AG20443 (cell line): ENCODE data around the gene PLOD3.
"Not testable (repeated sequence)": the region's sequence is repeated elsewhere in the genome, so short reads cannot be mapped to it uniquely, and the experiment has no call there.

Source experiments
- DNase-seq: peaks from one replicate; pipeline ENCODE4 v3.0.0; 2012; ENCODE audit warnings: low spot score, mixed read lengths

Gene PLOD3, protein sequence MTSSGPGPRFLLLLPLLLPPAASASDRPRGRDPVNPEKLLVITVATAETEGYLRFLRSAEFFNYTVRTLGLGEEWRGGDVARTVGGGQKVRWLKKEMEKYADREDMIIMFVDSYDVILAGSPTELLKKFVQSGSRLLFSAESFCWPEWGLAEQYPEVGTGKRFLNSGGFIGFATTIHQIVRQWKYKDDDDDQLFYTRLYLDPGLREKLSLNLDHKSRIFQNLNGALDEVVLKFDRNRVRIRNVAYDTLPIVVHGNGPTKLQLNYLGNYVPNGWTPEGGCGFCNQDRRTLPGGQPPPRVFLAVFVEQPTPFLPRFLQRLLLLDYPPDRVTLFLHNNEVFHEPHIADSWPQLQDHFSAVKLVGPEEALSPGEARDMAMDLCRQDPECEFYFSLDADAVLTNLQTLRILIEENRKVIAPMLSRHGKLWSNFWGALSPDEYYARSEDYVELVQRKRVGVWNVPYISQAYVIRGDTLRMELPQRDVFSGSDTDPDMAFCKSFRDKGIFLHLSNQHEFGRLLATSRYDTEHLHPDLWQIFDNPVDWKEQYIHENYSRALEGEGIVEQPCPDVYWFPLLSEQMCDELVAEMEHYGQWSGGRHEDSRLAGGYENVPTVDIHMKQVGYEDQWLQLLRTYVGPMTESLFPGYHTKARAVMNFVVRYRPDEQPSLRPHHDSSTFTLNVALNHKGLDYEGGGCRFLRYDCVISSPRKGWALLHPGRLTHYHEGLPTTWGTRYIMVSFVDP

DNA sequence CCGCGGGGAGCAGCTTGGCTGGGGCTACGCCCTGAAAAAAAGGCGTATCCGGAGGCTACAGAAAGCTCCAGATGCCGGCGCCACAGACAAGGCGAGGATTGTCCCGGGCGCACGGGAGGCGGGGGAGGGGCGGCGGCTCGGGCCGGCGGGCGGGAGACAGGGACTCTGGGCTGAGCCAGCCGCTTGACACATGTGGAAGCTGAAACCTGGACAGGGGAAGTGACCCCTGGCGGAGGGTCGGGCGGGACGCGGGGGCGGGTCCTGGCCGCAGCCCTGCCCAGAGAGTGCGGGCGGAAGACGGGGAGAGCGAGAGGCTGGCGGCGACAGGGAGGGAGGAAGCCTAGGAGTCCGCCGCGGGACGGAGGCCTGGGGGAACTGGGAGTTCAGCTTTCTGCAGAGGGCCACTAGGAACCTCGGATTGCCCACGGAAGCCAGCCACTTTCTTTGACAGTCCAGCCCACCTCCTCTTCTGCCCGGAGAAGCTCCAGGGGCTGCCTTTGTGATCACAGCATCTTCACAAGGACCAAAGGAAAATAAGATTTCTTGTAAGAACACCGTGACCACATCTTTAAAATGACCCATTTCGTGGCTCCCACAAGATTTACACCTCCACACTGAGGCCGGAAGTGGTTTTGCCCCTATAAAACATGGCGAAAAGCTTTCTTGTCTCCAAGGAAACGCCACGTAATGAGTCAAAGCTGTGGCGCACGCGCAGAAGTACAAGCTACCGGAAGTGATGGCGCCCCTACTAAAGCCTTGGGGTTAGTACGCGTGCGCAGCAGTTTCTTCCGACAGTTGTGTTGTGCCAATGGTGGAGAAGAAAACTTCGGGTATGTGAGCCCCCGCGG is at the start of gene PLOD3, which contains the start of gene ZNHIT1:
Gene PLOD3, minus strand, starts transcription at position 194 of the 848 bp plus-strand sequence. CDS start 307 bp downstream, outside the sequence.
Gene ZNHIT1, plus strand, starts transcription at position 778 of the 848 bp plus-strand sequence. Its CDS starts 31 bp downstream, at position 809.
- peak; percentile 99 for DNase-seq

DNA sequence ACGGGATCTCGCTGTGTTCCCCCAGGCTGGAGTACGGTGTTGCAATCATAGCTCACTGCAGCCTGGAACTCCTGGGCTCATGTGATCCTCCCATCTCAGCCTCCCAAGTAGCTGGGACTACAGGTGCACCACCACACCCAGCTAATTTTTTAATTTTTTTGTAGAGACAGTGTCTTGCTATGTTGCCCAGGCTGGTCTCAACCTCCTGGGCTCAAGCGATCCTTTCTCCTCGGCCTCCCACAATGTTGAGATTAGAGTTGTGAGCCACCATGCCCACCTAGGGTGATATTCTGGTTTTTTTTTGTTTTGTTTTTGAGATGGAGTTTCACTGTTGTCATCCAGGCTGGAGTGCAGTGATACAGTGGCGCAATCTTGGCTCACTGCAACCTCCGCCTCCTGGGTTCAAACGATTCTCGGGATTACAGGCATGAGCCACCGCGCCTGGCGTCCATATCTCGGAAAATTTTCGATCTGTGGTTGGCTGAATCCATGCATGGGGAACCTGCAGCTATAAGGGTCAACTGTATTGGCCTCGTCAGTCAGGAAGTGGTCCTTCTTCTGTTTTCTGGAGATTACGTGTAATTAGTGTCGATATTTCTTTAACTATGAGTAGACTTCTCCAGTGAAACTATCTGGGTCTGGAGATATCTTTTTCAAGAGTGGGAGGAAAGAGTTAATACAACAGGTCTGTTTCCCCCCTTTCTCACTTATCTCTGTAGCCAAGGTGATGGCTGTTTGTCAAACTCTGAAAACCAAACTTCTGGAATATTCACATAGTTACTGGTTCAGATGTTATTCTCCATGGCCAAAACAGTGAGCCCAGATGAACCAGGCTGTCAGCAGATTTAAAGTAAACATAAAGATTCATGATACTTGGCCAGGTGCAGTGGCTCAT is 48.5 kb upstream of the PLOD3 start:
- DNase-seq: no peak

DNA sequence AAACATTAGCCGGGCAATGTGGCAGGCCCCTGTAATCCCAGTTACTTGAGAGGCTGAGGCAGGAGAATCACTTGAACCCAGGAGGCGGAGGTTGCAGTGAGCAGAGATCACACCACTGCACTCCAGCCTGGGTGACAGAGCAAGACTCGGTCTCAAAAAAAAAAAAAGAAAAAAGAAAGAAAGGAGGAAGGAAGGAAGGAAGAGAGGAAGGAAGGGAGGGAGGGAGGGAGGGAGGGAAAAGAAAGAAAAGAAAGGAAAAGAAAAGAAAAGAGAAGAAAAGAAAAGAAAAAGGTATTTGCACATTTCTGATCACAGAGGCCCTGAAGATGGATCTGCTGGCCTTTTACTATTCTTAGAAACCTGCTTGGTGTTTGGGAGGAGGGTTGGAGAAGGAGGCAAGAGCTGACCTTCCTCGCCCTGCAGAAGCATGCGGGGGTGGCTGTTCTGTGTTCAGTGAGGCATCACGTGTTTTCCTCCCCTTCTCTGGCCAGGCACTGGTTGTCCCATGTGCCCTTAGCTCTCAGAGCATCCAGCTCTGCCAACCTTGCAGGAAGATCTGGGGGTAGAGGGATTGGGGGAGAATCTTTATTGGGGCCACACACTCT is 46.8 kb upstream of the PLOD3 start:
- peak; percentile 17 for DNase-seq

DNA sequence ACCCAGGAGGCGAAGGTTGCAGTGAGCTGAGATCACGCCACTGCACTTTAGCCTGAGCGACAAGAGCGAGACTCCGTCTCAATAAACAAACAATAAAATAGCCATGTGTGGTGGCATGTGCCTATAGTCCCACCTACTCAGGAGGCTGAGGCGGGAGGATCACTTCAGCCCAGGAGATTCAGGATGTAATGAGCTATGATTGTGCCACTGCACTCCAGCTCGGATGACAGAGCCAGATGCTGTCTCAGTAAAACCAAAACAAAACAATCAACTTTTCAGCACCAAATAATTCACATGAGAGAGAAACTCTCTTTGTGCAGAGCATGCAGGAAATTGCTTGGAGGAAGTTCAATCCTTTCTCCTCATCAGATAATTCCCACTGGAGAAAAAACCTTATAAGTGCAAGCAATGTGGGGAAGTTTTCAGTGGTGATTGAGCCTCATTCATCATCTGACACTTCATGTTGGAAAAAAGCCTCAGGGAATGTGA is 40.9 kb upstream of the PLOD3 start:
- no peak for DNase-seq

DNA sequence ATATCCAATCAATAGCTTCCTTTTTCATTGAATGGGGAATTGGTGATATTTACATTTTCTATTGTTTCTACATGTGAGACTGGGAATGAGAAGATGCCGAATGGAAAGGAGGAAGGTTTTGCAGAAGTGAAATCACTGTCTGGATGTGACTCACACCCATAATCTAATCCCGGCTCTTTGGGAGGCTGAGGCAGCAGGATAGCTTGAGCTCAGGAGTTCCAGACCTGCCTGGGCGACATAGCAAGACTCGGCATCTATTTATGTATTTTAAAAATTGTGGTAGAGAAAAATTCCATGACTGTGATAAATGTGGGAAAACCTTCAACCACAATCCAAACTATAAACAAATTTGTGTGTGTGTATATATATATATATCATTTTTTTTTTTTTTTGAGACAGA is 38.4 kb upstream of the PLOD3 start:
- DNase-seq: no peak

DNA sequence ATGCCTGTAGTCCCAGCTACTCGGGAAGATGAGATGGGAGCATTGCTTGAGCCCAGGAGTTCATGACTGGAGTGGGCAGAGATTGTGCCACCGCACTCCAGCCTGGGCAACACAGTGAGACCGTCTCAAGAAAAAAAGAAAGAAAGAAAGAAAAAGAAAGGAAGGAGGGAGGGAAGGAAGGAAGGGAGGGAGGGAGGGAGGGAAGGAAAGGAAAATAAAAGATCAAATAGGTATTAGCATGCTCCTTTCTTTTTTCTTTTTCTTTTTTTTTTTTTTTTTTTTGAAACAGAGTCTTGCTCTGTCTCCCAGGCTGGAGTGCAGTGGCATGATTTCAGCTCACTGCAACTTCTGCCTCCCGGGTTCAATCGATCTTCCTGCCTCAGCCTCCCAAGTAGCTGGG is 35.8 kb upstream of the PLOD3 start:
- not testable (repeated sequence) for DNase-seq

DNA sequence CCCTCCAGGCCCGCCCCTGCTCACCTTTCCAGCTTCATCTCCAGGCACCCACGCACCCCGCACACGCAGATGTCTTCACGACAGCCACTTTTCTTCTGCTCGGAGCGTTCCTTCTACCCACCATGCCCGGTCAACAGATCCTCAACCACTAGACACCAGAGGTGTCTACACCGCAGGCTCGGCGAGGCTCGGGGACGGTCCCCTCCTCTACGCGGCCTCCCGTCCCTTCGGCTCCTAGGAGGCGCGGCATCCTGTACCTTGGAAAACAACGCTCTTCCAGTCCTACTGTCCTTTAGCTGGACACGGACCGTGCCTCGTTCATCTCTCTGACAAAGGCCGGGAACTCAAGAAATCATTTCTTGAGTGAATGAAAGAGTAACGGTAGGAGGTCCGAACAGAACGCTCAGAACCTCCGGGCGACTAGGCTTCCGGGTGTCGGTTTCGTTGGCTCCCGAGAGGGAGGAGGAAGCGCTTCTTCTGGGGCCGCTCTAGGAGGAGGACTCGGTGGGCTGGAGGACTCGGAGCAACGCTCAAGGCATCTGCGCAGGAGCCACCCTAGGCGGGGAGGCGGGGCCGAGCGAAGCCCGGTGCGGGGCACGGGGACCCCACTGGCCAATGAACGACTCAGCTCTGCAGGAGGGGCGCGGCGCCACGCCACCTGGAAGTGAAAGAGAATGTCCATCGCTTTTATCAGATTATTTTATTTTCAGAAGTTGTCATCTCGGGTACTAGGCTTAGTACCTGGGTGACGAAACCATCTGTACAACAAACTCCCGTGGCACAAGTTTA is 34.7 kb upstream of the PLOD3 start:
- peak; percentile 99 for DNase-seq

DNA sequence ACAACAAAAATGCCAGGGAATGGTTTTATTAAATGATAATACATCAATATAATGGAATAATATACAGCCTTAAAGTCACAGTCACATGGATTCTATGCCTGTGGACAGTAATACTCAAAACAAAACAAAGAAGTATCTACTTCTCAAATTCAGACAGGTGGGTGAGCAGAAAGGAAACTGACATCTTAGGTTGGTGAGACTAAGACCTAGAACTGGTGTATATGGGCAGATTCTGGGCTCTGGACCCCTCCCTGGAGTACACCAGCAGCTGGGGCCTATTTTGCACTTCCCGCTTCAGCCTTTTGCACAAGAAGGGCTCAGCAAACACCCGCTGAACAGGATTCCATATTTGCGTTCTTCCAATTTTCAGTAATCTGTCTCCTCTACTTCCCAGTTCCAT is 32.9 kb upstream of the PLOD3 start:
- no peak for DNase-seq

DNA sequence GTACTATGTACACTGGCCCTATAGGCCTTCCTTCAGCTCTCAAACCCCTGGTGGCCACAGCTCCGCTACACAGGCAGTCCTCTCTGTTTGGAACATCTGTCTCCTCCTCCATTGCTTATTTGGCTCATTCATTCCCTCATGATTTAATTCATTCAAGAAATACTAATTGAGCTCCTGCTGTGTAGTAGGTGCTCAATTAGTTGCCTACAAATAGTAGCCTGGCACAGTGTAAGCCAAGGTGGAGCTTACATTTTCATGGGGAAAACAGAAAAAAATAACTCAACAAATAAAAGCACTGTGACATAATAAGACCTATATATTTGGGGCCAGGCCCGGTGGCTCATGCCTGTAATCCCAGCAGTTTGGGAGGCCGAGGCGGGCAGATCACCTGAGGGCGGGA is 30.9 kb upstream of the PLOD3 start:
- DNase-seq: no peak

DNA sequence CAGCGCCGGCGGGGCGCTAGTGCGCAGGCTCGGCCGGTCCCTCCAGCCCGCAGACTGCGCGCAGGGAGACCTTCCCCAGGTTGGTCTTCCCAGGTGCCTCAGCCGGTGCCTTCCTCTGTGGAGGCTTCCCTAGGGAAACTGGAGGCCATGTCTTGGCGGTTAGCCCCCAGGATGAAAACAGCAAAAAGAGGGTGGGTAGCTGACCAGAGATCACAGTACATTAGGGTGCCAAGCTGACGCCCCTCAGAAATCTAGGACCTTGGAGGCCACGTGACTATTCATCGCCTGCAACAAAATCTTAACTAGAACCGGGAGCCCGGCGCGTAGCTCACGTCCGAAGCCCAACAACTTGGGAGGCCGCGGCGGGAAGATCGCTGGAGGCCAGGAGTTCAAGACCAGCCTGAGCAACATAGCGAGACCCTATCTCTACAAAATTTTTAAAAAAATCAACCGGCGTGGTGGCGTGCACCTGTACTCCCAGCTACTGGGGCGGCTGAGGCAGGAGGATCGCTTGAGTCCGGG is 27.8 kb upstream of the PLOD3 start:
- no peak for DNase-seq

DNA sequence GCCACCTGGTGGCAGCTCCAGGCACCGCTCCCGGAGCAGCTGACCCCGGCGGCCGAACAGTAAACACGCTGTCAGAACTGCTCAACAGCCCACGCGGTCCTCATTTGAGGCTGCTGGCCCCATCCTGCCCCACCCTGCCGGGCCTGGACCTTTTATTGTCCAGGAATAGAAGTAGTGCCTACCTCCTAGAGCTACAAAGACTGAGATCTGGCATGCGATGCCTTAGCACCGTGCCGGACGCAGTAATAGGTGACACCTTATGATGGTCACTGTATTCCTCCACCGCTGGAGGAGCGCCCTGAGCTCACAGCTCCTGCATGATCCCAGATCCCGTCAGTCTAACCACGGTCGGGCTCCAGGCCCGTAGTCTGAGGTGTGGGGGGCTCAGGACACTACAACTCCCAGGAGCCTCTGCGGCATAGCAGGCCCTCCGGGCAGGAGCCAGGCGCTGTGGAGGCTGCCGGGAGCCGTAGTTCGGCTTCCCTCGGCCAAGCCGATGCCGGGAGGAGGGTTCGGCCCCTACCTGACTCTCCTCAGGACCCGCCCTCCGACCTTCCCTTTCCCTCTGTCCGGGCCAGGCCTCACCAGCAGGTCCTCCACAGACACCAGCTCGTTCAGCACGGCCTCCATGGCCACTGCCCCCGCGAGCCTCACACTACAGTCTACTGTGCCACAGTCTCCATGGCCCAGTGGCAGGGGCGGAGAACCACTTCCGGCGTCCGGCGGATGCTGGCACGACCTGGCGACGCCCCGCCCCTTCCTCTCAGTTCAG is 27.2 kb upstream of the PLOD3 start, which contains the start of gene FIS1:
Gene FIS1, minus strand, starts transcription at position 707 of the 772 bp plus-strand sequence. Its CDS starts 77 bp downstream, at position 630.
- peak; percentile 97 for DNase-seq

DNA sequence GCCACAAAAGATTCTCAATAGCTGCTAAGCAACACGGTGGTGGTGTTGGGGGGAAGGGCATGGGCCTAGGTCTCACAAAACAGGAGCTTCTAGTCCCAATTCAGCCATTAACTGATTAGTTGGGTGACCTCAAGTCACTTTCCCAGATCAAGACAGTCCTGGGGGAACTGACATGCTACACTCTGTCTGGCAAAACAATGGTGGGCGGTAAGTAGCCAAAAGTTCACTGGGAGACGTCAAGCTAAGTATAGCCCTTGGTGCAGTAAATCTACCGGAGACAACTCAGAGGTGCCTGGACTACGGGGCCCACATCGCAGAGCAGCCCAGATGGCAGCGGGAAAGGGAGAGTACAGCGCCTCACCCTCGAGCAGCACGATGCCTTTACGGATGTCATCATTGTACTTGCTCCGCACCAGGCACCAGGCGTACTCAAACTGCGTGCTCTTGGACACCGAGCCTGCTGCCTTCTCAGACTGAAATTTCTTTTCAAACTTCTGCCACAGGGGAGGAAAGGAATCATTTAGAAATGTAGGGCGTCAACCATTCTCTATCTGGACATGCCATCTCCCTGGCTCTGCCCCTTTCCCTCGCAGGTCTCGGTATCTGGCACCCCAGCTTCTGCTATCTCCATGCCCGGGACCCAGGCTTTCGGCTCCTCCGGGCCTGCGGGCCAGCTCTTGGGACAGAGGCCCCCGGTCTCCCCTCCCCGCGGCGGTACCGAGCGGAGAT is 26.4 kb upstream of the PLOD3 start:
- DNase-seq: no peak

DNA sequence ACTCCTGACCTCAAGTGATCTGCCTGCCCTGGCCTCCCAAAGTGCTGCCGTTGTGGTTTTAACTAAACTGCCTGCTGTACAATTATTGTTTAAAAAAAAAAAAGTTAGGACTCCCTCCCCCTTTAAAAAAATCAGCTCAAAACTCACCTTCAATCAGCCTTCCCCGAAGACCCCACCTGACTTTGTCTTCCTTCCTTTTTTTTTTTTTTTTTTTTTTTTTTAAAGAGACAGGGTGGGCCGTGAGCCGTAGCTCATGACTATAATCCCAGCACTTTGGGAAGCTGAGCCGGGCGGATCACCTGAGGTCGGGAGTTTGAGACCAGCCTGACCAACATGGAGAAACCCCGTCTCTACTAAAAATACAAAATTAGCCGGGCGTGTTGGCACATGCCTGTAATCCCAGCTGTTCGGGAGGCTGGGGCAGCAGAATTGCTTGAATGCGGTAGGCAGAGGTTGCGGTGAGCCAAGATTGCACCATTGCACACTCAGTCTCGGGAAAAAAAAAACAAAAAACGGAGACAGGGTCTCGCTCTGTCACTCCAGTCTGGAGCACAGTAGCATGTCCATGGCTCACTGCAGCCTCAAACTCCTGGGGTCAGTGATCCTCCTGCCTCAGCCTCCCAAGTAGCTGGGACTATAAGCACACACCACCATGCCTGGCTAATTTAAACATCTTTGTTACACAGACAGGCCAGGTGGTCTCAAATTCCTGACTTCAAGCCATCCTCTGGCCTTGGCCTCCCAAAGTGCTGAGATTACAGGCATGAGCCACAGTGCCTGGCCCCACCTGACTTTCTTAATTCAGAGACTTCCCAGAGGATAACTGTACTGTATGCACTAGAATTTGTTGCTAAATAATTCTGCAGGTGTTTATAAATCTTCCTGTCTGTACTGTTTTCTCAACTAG is 24.3 kb upstream of the PLOD3 start:
- DNase-seq: no peak

DNA sequence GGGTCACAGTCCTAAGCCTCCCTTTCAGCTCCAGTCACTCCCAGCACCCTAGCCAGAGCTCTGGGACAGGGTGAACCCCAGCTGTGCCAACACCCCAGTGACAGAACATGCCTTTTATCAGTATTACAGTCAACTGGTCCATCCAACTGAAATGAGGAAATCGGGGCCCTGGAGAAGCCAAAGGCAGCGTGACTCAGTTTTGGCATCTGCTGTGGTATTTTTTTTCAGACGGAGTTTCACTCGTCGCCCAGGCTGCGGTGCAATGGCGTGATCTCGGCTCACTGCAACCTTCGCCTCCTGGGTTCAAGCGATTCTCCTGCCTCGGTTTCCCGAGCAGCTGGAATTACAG is 23.6 kb upstream of the PLOD3 start:
- DNase-seq: no peak

DNA sequence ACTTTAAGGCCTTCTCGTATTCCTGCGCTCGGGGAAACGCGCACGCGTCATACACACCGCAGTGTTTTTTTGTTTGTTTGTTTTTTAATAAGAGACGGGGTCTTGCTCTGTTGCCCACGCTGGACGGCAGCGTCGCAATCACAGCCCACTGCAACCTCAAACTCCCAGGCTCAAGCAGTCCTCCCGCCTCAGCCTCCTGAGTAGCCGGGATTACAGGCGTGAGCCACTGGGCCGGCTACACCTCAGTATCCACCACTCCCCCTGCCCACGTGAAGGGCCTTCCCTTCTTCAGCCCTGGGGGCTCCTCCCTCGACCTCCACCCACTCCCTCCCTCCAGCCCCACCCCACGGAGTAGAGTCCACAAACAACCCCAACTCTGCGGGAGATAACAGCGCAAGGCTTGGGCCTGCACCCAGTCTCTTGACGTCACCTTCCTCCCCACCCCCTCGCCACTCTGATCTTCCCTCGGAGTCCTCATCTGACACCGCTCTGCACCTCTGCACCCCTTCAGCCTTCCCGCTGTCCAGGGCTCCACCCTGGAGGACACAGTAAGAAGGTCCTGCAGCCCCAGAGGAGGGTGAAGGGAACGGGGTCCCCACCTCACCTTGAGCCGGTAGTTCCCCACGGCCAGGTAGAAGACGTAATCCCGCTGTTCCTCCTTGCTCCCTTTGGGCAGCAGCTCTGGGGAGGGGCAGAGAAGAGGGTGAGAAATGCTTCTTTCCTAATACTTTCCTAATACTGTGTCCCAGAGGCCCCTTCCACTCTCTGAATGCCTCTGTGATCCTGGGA is 23.0 kb upstream of the PLOD3 start:
- DNase-seq: no peak

DNA sequence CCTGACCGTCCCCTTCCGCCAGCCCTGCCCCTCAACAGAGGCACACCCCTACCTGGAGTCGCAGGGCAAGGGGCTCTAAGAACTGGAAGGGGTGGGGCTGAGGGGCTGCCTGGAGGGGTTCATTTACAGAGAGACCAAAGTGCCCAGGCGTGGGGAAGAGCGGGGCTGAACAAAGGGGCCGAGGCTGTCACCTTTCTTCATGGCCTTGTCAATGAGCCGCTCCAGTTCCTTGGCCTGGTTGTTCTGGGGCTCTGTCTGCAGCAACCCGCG is 22.5 kb upstream of the PLOD3 start:
- DNase-seq: no peak
